HUES64 (cell line): Measurements from ENCODE around the gene MSX2.
"Not testable (repeated sequence)": the region's sequence is repeated elsewhere in the genome, so short reads cannot be mapped to it uniquely, and the experiment has no call there.

Source experiments
- H3K27ac ChIP-seq: 2 replicates; pipeline ENCODE4 v1.7.0; 2013; ENCODE audit warnings: low read depth, low read length, inconsistent platforms
- H3K27me3 ChIP-seq: 2 replicates; pipeline ENCODE4 v1.6.1; 2013; ENCODE audit warnings: mild to moderate bottlenecking, low read length; ENCODE audit not compliant: insufficient read depth
- H3K36me3 ChIP-seq: 2 replicates; pipeline ENCODE4 v1.6.1; 2013; ENCODE audit warnings: mild to moderate bottlenecking, low read length; ENCODE audit not compliant: insufficient read depth
- H3K4me1 ChIP-seq: 2 replicates; pipeline ENCODE4 v1.6.1; 2013; ENCODE audit warnings: mild to moderate bottlenecking, low read length, moderate library complexity; ENCODE audit not compliant: insufficient read depth
- H3K4me3 ChIP-seq: 2 replicates; pipeline ENCODE4 v1.5.1; 2013; ENCODE audit warnings: mild to moderate bottlenecking, low read length, moderate library complexity
- H3K9ac ChIP-seq: 2 replicates; pipeline ENCODE4 v1.6.1; 2013; ENCODE audit warnings: mild to moderate bottlenecking, low read depth, low read length
- H3K9me3 ChIP-seq: 2 replicates; pipeline ENCODE4 v1.6.1; 2013; ENCODE audit warnings: low read depth, low read length; ENCODE audit not compliant: insufficient read depth
- WGBS: fragments of 150-250, 120-280 bp; methylation state at CpG from one replicate; pipeline ENCODE4 v1.1.7; 2013; ENCODE audit warnings: missing lambda C conversion rate; 5-methylcytosine and 5-hydroxymethylcytosine counted together

Gene MSX2

GRCh38 chr5:174759091-174759490 is 34.7 kb downstream of the MSX2 start:
- H3K4me1 ChIP-seq = no peaks in the 10 kb centered on the region
- H3K4me3 ChIP-seq = no peak overlapping the region
- no peak overlapping the region for H3K9ac ChIP-seq
- H3K27me3 ChIP-seq = peaks cover 2% of the 10 kb centered on the region; the same call in 1 of the 2 replicates
- H3K36me3 ChIP-seq = no peaks in the 10 kb centered on the region
- H3K27ac ChIP-seq = no peak overlapping the region
- 90% methylated on average over 3 of the region's 3 CpGs for WGBS
- no peaks in the 10 kb centered on the region for H3K9me3 ChIP-seq

GRCh38 chr5:174760721-174761120 is 36.3 kb downstream of the MSX2 start:
- H3K27ac ChIP-seq = no peak overlapping the region
- WGBS = 94% methylated on average over 10 of the region's 11 CpGs
- no peaks in the 10 kb centered on the region for H3K36me3 ChIP-seq
- H3K27me3 ChIP-seq = no peaks in the 10 kb centered on the region
- no peak overlapping the region for H3K4me3 ChIP-seq
- H3K4me1 ChIP-seq = no peaks in the 10 kb centered on the region
- H3K9me3 ChIP-seq = no peaks in the 10 kb centered on the region
- H3K9ac ChIP-seq = no peak overlapping the region

GRCh38 chr5:174761341-174761740 is 37.0 kb downstream of the MSX2 start:
- not testable (repeated sequence) for H3K27me3 ChIP-seq, H3K9me3 ChIP-seq, H3K36me3 ChIP-seq, H3K9ac ChIP-seq, H3K27ac ChIP-seq, H3K4me1 ChIP-seq, H3K4me3 ChIP-seq
- WGBS = 83% methylated on average over 1 of the region's 2 CpGs

GRCh38 chr5:174764309-174764708 is 39.9 kb downstream of the MSX2 start:
- Histone ChIP-seq H3K27ac (no peak overlapping the region), H3K9ac (no peak overlapping the region), H3K9me3 (no peaks in the 10 kb centered on the region), H3K4me1 (no peaks in the 10 kb centered on the region), H3K36me3 (no peaks in the 10 kb centered on the region), H3K4me3 (no peak overlapping the region), H3K27me3 (no peaks in the 10 kb centered on the region)
- 89% methylated on average over 10 of the region's 10 CpGs for WGBS

GRCh38 chr5:174765540-174765939 is 41.2 kb downstream of the MSX2 start:
- no peaks in the 10 kb centered on the region for H3K4me1 ChIP-seq
- no peak overlapping the region for H3K4me3 ChIP-seq
- H3K9me3 ChIP-seq = no peaks in the 10 kb centered on the region
- WGBS = 93% methylated on average over 18 of the region's 18 CpGs
- no peaks in the 10 kb centered on the region for H3K27me3 ChIP-seq
- no peak overlapping the region for H3K9ac ChIP-seq
- H3K27ac ChIP-seq = no peak overlapping the region
- no peaks in the 10 kb centered on the region for H3K36me3 ChIP-seq

GRCh38 chr5:174767670-174768069 is 43.3 kb downstream of the MSX2 start:
- Histone ChIP-seq H3K27ac (no peak overlapping the region), H3K9ac (no peak overlapping the region), H3K4me3 (no peak overlapping the region), H3K27me3 (no peaks in the 10 kb centered on the region), H3K9me3 (no peaks in the 10 kb centered on the region), H3K36me3 (no peaks in the 10 kb centered on the region), H3K4me1 (no peaks in the 10 kb centered on the region)
- 61% methylated on average over 2 of the region's 4 CpGs for WGBS

- no peaks in the 10 kb centered on the region for H3K27me3 ChIP-seq
- no peaks in the 10 kb centered on the region for H3K36me3 ChIP-seq
- WGBS = 90% methylated on average over 4 of the region's 4 CpGs
- no peaks in the 10 kb centered on the region for H3K9me3 ChIP-seq
- H3K4me3 ChIP-seq = no peak overlapping the region
- no peaks in the 10 kb centered on the region for H3K4me1 ChIP-seq
- H3K9ac ChIP-seq = no peak overlapping the region
- no peak overlapping the region for H3K27ac ChIP-seq
These were observed 44.6 kb downstream of the MSX2 start for GRCh38 chr5:174769005-174769404.

- no peak overlapping the region for H3K27ac ChIP-seq
- H3K4me1 ChIP-seq = no peaks in the 10 kb centered on the region
- WGBS = 93% methylated on average over 3 of the region's 3 CpGs
- no peaks in the 10 kb centered on the region for H3K27me3 ChIP-seq
- H3K4me3 ChIP-seq = no peak overlapping the region
- no peaks in the 10 kb centered on the region for H3K9me3 ChIP-seq
- H3K9ac ChIP-seq = no peak overlapping the region
- H3K36me3 ChIP-seq = no peaks in the 10 kb centered on the region
These were observed 49.0 kb downstream of the MSX2 start for GRCh38 chr5:174773371-174773770.

- Histone ChIP-seq H3K27me3 (no peaks in the 10 kb centered on the region), H3K27ac (no peak overlapping the region), H3K9ac (no peak overlapping the region), H3K4me1 (no peaks in the 10 kb centered on the region), H3K36me3 (no peaks in the 10 kb centered on the region), H3K4me3 (no peak overlapping the region), H3K9me3 (no peaks in the 10 kb centered on the region)
- WGBS = 91% methylated on average over 2 of the region's 3 CpGs
These were observed 50.7 kb downstream of the MSX2 start for GRCh38 chr5:174775081-174775480.

- Histone ChIP-seq H3K4me1 (no peaks in the 10 kb centered on the region), H3K4me3 (no peak overlapping the region), H3K9me3 (no peaks in the 10 kb centered on the region), H3K27ac (no peak overlapping the region), H3K27me3 (no peaks in the 10 kb centered on the region), H3K36me3 (no peaks in the 10 kb centered on the region), H3K9ac (no peak overlapping the region)
- WGBS = 90% methylated on average over 6 of the region's 6 CpGs
These were observed 52.7 kb downstream of the MSX2 start for GRCh38 chr5:174777111-174777510.

GRCh38 chr5:174777583-174777982 is 53.2 kb downstream of the MSX2 start:
- Histone ChIP-seq H3K27me3 (no peaks in the 10 kb centered on the region), H3K4me1 (no peaks in the 10 kb centered on the region), H3K36me3 (no peaks in the 10 kb centered on the region), H3K4me3 (no peak overlapping the region), H3K9ac (no peak overlapping the region), H3K9me3 (no peaks in the 10 kb centered on the region), H3K27ac (no peak overlapping the region)
- 91% methylated on average over 2 of the region's 2 CpGs for WGBS
